ENCODE measurements around the gene WWC2.
A peak's percentile ranks its signal among the peaks of the same experiment; 100 is the strongest.

WWC2 gene

DNA sequence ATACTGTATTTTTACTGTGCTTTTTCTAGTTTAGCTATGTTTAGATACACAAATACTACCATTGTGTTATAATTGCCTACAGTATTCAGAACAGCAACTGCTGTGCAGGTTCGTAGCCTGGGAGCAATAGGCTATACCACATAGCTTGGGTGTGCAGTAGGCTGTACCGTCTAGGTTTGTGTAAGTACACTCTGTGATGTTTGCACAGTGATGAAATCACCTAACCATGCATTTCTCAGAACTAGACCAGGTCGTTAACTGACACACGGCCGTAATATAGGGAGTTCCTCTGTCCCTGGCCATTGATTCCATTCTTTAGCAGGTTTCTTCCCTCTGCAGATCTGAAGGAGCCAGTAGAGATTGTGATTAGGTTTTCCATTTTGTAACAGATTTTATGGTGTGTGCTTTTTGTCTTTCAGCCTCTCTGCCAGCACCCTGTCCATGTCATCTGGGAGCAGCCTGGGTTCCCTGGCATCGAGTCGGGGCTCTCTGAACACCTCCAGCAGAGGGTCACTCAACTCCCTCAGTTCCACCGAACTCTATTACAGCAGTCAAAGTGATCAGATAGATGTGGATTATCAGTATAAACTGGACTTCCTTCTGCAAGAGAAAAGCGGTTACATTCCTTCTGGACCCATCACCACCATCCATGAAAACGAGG is 161.6 kb downstream of the WWC2 start (continued):
- TF ChIP-seq, protein P1, sequence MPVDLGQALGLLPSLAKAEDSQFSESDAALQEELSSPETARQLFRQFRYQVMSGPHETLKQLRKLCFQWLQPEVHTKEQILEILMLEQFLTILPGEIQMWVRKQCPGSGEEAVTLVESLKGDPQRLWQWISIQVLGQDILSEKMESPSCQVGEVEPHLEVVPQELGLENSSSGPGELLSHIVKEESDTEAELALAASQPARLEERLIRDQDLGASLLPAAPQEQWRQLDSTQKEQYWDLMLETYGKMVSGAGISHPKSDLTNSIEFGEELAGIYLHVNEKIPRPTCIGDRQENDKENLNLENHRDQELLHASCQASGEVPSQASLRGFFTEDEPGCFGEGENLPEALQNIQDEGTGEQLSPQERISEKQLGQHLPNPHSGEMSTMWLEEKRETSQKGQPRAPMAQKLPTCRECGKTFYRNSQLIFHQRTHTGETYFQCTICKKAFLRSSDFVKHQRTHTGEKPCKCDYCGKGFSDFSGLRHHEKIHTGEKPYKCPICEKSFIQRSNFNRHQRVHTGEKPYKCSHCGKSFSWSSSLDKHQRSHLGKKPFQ (tag by site-specific recombination; IDR thresholded peaks at IDR 0.05): no peak
- TF ChIP-seq PRDM1 (tag by site-specific recombination; IDR thresholded peaks at IDR 0.05): no peak
- no peak for TF ChIP-seq EGR2 (tag by site-specific recombination; IDR thresholded peaks at IDR 0.05; ENCODE audit: low read depth)

DNA sequence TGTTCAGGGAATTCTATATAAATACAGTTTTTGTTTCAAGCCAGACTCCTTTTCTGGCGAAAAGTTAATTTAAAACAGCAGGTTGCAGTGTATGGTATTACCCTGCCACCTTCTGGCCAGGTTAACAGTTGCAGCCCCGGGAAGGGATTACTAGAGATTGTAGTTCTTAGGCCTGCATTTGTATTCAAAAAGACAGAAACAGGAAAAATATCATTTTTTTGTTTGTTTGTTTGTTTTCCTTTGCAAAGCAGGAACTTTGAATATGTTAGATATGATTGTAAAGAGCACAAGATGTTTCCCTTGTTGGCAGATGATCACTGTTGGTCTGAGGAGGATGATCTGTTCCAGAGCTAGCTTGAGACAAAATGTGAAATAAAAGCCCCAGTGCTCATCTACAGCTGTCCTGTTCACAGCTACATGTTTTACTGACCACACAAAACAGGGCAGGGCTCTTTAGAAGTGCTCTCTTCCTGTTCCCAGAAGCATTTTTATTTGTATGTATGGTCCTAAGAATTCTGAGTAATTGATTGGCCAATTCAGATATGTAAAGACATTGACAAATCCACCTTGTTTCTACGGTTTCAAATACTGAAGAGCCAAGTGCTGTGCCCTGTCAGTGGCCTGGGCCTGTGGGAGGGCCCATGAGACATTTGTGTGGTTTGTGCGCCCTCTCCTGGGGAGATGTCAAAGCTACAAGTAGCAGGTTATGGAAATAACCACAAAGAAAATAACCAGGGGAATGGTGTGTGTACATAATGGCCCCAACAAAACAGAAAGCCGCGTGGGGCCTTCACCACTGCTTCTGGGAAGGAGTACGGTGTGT is 163.1 kb downstream of the WWC2 start:
- Histone ChIP-seq H3K9me3 (ENCODE audit: control insufficient read depth, insufficient read depth, low read depth, low read length) (no peaks in the 10 kb centered on the region), H3K27ac (ENCODE audit: extremely low read depth, low read depth, low read length) (no peak overlapping the region), H3K4me1 (ENCODE audit: control insufficient read depth, insufficient read depth, low read length) (no peaks in the 10 kb centered on the region), H3K36me3 (ENCODE audit: control insufficient read depth in 2 of 2, insufficient read depth in 1 of 2, low read length in 2 of 2) (peaks cover 0 to 38% of the 10 kb centered on the region in 2 experiments; a peak in 2 of 3 replicates), H3K4me3 (ENCODE audit: low read depth, low read length) (no peak overlapping the region)
- CTCF ChIA-PET: interaction anchor here (0.6 to 3.0 kb wide), 40 partner anchors 10 to 807 kb away, joined by 3 to 49 read pairs (median 4); partner anchors contain the start of gene WWC2
- POLR2A ChIA-PET: no interaction called here
- TF ChIP-seq, protein P2, sequence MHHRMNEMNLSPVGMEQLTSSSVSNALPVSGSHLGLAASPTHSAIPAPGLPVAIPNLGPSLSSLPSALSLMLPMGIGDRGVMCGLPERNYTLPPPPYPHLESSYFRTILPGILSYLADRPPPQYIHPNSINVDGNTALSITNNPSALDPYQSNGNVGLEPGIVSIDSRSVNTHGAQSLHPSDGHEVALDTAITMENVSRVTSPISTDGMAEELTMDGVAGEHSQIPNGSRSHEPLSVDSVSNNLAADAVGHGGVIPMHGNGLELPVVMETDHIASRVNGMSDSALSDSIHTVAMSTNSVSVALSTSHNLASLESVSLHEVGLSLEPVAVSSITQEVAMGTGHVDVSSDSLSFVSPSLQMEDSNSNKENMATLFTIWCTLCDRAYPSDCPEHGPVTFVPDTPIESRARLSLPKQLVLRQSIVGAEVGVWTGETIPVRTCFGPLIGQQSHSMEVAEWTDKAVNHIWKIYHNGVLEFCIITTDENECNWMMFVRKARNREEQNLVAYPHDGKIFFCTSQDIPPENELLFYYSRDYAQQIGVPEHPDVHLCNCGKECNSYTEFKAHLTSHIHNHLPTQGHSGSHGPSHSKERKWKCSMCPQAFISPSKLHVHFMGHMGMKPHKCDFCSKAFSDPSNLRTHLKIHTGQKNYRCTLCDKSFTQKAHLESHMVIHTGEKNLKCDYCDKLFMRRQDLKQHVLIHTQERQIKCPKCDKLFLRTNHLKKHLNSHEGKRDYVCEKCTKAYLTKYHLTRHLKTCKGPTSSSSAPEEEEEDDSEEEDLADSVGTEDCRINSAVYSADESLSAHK (tag by site-specific recombination; IDR thresholded peaks at IDR 0.05): no peak
- TF ChIP-seq ZNF629 (tag by site-specific recombination; IDR thresholded peaks at IDR 0.05) (no peak), ZNF394 (tag by site-specific recombination; IDR thresholded peaks at IDR 0.05; ENCODE audit: borderline replicate concordance) (no peak), ZNF37A (tag by site-specific recombination; IDR thresholded peaks at IDR 0.05) (no peak), MYNN (tag by site-specific recombination; IDR thresholded peaks at IDR 0.05; ENCODE audit: borderline replicate concordance) (peak; percentile 55; the same call in 1 of the 2 replicates), ZNF654 (tag by site-specific recombination; IDR thresholded peaks at IDR 0.05; ENCODE audit: low read depth) (peak; percentile 86), ZNF660 (tag by site-specific recombination; IDR thresholded peaks at IDR 0.05) (peak; percentile 15; the same call in 1 of the 2 replicates), ZNF112 (tag by site-specific recombination; IDR thresholded peaks at IDR 0.05) (no peak), ZNF354C (tag by site-specific recombination; IDR thresholded peaks at IDR 0.05; ENCODE audit: borderline replicate concordance, low read depth) (no peak), GLIS1 (tag by site-specific recombination; IDR thresholded peaks at IDR 0.05) (peak; percentile 55; the same call in 1 of the 2 replicates), PRDM1 (tag by site-specific recombination; IDR thresholded peaks at IDR 0.05) (no peak)
- TF ChIP-seq, protein P3, sequence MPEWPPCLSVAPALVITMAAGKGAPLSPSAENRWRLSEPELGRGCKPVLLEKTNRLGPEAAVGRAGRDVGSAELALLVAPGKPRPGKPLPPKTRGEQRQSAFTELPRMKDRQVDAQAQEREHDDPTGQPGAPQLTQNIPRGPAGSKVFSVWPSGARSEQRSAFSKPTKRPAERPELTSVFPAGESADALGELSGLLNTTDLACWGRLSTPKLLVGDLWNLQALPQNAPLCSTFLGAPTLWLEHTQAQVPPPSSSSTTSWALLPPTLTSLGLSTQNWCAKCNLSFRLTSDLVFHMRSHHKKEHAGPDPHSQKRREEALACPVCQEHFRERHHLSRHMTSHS (tag by site-specific recombination; IDR thresholded peaks at IDR 0.05): no peak
- TF ChIP-seq, protein P4, sequence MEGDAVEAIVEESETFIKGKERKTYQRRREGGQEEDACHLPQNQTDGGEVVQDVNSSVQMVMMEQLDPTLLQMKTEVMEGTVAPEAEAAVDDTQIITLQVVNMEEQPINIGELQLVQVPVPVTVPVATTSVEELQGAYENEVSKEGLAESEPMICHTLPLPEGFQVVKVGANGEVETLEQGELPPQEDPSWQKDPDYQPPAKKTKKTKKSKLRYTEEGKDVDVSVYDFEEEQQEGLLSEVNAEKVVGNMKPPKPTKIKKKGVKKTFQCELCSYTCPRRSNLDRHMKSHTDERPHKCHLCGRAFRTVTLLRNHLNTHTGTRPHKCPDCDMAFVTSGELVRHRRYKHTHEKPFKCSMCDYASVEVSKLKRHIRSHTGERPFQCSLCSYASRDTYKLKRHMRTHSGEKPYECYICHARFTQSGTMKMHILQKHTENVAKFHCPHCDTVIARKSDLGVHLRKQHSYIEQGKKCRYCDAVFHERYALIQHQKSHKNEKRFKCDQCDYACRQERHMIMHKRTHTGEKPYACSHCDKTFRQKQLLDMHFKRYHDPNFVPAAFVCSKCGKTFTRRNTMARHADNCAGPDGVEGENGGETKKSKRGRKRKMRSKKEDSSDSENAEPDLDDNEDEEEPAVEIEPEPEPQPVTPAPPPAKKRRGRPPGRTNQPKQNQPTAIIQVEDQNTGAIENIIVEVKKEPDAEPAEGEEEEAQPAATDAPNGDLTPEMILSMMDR (tag by site-specific recombination; IDR thresholded peaks at IDR 0.05): peak; percentile 28; the same call in 1 of the 2 replicates
